Stimulated activated CD4-positive, alpha-beta T cell treated with anti-CD3 and anti-CD28 coated beads, Interleukin-1b, Interleukin-23, amount 100 ng/mL, for 1 hour (primary cell): ENCODE measurements around the gene PKN2.
"Not testable (repeated sequence)": the region's sequence is repeated elsewhere in the genome, so short reads cannot be mapped to it uniquely, and the experiment has no call there.

Experiments
- DNase-seq, 2 donors: peaks; one replicate each; pipeline ENCODE4 v3.0.0-alpha.2; 2020; ENCODE audit warnings: low read depth in 2 of 2

The PKN2 gene

DNA sequence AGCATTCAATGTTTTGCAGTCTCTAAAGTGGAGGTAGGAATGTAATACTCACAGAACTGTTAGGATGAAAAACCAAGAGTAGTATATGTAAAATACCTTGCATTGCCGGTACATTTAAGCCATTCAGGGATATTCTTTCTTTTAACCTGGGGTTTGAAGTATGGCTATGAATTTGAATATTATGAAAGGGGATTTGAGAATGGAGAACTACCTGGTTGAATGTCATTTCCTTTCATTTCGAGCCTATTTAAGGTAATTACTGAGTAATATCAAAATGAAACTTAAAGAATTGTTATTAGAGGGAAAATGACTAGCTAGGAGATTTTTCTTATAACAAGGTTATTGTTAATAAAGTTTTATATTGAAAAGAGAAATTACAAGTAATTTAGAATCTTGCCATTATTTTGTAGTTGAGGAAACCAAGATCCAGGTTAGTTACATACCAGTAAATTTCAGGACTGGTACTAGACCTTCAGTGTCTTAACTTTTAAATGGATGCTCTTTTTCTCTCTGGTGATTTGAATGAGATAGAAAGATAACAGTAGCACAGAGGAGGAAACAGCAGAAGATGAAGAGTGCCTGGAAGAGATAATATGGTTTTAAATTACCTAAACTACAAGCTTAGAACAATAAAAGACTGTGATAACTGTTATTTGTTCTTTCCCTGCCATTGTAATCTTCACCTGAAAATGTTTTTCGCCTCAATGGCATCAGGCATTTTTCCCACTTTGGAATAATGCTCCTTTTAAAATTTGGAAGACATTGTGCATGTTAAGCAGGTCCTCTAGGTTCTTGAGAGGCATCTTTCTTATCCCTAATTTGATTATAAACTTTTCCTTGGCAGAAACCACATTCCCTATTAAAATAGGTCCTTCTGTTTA is 103.2 kb downstream of the PKN2 start:
- DNase-seq = no peak

DNA sequence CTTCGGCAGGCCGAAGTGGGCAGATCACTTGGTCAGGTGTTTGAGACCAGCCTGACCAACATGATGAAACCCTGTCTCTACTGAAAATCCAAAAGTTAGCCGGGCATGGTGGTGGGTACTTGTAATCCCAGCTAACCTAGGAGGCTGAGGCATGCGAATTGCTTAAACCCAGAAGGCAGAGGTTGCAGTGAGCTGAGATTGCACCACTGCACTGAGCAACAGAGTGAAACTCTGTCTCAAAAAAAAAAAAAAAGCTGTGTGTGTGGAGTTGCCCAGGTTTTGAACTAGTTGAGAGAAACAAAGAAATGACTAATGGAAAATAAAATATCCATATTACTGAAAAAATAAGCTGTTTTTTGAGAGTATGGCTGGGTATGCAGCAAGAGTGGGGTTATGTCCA is 107.1 kb downstream of the PKN2 start:
- DNase-seq = no peak

DNA sequence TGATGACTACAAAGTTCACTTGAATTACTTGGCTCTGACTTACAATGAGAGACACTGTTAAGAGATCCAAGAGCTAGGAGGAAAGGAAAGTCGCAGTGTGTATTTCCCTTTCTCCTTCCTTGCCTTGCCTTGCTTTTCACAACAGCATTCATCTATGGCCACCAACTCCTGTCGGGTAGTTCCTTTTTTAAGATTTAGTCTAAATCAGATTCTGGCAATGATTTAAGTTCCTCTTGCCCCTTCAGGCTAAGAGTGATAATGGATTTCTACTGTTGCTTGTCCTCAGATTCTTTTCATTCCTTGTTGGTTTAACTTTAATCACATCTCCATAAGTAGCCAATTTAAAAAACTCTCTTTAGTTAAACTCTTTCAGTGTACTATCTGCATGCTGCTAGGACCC is 115.4 kb downstream of the PKN2 start:
- no peak for DNase-seq

DNA sequence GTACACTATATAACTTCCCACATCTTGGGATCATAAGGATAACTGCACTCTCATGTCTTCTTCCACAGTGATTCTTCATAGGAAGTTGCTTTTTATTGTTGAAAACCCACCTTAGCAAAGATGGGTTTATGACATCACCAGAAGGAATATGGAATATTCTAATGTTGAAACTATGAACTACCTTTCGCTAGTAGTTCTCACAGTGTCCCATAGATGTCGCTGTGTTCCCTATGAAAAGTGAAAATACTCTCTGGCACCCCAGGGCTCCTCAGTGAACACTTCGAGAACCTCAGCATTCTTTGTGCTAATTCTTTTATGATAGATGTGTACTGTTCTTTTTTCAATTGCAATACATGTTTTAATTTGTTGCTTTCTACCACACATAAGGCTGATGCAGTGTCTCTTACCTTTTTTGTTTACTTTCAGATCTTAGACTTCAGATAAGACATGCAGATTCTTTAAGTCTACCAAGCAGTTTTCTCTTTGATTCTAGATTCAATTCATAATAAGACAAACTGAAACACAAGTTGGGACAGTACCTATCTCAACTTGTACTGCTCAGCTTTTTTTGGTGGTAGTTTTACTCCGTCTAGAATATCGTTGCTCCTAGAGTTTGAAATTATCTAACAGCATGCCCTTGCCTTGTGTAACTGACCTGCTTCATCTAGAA is 116.4 kb downstream of the PKN2 start:
- peak in 1 of 2 donors; percentile 23 for DNase-seq

DNA sequence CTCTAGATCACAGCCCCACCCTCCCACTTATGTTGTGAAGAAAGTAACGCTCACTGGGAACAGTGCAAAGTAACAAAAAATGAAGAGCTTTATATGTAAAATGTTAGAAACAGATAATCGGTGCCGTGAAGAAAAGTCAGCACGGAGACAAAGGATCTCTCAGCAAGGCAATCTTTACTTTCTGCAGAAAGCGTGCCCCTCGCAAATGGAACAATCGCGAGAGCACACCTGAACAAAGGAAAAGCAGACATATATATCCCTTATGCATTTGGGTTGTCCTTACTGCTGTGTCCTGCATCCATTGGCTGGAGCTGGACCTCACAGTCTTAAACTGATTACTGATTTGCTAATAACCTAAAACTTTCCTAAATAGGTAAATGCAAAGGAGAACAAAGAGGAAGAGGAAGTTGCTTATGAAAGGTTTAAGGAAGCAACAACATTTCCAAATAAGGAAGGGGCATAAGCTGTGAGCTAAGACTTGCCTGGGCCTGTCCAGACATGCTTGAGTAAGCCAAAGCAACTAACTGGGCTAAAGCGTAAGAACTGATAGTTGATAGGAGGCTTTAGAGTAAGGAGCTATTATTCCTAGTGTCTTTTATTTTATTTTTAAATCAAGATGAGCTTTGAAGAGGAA is 117.6 kb downstream of the PKN2 start:
- no peak for DNase-seq

DNA sequence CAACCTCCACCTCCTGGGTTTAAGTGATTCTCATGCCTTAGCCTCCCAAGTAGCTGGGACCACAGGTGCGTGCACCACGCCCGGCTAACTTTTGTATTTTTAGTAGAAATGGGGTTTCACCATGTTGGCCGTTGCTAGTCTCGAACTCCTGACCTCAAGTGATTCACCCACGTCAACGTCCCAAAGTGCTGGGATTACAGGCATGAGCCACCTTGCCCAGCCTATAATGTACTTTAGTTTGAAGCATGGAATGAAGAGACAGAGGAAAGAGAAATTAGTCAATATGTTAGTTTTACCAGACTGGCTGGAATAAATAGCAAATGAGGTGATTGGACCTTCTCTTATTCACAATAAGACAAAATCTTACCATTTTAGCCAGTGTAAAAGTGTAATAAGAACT is 118.3 kb downstream of the PKN2 start:
- DNase-seq = no peak

DNA sequence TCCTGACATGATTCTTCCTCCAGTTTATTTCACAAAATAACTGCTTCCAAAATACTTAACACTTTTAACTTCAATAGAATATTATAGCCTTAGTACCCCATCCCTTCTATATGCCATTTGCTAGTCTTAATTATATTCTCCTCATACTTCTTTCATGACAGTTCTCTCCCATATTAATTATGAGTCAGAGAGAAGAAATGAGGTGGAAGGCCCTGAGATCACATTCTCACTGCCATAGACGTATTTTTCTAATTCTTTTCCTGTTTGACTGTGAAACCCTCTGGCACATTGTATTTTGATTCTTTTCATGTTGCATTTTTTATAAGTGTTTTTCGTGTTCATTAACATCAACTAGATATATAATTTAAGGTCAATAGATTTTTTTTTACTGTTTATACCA is 118.9 kb downstream of the PKN2 start:
- DNase-seq = no peak

DNA sequence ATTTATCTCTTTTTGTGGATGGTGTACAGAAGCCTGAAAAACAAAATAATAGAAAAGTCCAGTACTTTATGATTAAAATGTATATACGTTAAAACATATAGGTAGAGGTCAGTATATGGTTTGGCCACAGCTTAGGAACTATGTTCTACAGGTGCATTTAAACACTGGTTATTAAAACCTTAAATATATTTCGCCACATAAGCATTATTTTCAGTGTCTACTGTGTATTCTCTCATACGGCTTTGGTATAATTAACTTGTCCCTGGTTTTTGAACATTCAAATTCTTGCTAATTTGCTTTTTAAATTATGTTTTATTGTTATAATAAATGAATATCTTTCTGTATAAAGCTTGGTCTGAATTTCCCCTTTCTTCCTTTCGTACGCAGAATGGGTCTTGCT is 119.4 kb downstream of the PKN2 start:
- DNase-seq = no peak

DNA sequence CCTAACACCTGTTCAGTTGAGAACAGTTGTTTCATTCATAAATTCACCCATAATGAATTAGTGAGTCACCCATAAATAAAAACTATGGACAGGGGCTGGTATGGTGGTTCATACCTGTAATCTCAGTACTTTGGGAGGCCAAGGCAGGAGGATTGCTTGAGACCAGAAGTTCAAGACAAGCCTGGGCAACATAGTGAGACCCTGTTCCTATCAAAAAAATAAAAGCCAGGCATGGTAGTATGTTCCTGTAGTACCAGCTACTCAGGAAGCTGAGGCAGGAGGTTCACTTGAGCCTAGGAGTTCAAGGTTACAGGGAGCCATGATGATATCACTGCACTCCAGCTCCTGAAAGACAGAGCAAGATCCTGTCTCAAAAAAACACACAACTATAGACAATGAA is 128.3 kb downstream of the PKN2 start:
- no peak for DNase-seq

DNA sequence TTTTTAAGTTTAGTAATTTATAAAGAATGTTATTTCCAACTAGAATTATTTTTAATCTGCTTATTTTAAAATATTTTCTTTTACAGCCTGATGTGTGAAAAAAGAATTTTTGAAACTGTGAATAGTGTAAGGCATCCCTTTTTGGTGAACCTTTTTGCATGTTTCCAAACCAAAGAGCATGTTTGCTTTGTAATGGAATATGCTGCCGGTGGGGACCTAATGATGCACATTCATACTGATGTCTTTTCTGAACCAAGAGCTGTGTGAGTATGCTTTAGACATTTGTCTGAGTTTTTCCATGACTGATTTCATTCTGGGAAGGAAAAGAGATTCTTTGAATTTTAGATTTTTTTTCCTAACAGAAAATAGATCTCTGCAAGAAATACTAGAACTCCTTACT is 129.4 kb downstream of the PKN2 start:
- DNase-seq = no peak

DNA sequence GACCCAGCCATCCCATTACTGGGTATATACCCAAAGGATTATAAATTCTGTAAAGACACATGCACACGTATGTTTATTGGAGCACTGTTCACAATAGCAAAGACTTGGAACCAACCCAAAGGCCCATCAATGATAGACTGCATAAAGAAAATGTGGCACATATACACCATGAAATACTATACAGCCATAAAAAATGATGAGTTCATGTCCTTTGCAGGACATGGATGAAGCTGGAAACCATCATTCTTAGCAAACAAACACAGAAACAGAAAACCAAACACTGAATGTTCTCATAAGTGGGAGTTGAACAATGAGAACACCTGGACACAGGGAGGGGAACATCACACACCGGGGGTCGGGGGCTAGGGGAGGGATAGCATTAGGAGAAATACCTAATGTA is 135.6 kb downstream of the PKN2 start:
- DNase-seq = not testable (repeated sequence)

DNA sequence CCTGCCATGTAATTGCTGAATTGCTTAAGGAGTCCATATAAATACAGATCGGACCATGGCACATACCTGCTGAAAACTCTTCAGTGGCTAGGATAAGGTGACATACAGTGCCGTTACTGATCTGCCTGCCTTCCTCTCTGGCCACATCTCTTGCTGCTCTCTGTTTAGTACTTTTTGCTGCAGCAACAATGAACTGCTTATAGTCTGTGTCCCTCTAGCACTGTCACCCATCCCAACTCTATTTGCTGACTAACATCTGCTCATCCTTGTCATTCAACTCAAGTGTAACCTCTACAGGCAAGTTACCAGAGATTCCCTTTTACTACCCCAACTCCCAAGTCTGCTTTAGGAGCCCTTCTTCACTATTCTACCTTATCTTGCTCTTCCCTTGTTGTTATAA is 141.6 kb downstream of the PKN2 start:
- no peak for DNase-seq

DNA sequence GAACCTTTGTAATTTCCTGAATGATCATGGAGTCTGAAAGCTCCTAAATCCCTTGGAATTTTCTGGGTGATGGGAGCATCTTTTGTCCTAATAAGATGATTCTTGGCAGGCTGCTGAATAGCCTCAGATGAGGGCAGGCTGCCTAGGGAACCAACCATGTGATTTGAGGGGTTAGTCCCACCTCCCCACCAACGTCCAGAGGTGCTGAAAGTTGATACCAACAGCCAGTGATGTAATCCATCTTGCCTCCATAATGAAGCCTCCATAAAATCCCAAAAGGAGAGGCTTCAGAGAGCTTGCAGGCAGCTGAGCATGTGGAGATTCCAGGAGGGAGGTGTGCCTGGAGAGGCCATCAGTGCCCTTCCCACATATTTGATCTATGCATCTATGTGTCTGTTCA is 163.6 kb downstream of the PKN2 start:
- DNase-seq = no peak

DNA sequence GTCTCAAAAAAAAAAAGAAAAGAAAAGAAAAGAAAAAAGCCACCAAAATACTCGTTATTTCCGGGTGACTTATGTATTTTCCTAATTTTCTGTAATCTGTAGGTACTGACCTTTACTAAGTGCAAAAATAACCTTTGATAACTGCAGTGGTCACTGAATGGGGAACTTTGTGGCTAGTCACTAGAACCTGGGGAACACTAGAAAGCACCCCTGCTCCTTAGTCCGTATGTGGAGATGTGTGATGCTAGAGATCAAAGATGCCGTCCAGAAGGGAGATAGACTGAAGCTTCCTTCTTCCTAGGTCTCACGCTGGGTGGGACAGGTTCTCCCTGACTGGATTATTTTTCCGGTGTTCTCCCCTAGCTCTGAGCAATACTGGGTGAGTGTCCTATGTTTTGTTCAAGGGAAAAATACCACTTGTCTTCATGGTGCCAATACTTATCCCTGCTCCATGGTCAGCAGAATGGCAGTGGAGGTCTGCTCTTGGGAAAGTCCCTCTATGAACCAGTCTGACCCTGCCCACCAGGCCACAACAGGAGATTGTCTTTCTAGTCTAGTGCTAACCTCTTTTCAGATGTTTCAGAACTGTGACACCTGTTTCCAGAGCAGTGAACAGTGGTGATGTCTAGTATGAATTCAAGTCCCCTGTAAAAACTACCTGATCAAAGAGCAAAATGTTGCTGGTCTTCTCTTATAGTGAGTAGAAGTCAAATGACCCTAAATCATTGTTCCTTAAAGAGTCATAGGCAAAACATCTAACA is 167.4 kb downstream of the PKN2 start:
- no peak for DNase-seq

DNA sequence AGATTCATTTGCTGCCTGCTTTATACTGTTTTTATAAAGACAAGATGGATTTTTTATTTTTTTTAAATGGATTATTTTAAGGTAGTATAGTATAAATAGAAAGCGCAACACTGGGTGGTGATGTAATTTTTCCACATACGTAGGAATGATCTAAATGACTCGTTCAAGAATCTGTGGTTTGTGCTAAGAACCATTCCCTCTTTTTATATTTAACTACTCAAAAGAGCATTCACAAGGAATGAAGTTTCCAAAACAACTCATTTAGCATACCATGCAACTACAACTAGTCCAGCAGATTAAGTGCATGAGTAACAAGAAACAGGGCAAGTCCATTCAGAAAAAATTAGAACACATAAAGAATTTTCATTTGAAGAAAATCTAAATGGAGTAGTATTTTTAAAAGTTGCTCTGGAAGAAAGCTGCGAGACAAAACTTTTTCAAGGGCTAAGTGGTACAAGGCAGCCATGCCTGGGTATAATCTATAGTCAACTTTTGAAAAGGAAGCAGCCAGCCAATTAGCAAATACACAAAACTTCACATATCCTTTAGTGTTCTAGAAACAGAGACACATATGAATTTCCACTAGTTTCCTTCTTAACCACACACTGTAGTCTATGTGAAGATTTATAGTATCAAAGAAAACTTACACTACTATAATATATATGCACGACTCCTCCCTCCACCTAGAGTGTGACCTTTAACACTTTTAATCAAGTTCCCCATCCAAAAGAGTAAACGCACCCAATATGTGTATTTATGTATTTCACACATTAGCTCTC is 183.9 kb downstream of the PKN2 start:
- no peak for DNase-seq

DNA sequence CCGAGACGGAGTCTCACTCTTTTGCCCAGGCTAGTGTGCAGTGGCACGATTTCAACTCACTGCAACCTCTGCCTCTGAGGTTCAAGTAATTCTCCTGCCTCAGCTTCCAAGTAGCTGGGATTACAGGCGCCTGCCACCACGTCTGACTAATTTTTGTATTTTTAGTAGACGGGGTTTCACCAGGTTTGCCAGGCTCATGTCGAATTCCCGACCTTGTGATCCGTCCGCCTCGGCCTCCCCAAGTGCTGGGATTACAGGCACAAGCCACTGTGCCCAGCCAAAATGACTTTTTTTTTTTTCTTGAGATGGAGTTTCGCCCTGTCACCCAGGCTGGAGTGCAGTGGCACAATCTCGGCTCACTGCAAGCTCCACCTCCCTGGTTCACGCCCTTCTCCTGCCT is 185.6 kb downstream of the PKN2 start:
- not testable (repeated sequence) for DNase-seq

DNA sequence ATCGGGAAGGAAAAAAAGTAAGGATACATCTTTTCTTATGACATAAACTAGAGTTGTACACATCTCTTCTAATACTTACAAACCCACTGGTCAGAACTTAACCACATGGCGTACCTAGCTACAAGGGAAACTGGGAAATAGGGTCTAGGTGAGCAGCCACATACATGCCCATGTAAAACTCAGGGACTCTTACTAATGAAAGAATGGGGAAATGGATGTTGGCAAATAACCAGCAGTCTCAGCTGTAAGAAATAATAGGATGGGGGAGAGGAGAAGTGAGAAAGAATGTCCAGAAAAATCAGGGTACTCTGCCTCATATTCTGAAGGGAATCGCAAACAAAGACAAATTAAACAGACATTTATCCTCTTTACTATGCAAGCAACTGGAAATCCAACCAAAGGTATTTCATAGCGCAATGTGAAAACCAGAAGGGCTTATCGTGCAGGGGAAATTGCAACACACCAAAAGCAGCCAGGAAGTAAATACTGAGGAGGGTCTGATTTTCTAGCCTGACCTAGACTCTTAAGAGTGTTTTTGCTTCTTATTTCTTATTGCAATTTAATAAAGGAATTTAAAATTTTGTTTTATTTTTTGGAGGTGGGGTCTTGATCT is 189.8 kb downstream of the PKN2 start:
- no peak for DNase-seq

DNA sequence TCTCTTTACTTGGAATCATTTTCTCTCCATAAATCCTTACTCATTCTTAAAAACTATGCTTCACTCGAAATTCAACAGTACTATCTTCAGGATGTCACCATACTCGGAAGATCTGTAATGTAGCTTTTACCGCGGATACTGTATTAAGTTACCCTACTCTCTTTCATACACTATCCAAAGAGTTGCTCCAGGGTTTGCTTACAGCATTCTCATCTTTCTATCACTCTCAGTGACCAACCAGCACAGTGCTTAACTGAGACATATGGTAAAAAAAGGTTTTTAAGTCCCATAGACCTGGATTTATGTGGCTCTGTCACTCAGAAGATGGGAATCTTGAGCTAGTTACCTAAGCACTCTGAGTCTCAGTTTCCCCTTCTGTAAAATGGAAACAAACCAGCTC is 191.5 kb downstream of the PKN2 start:
- no peak for DNase-seq

DNA sequence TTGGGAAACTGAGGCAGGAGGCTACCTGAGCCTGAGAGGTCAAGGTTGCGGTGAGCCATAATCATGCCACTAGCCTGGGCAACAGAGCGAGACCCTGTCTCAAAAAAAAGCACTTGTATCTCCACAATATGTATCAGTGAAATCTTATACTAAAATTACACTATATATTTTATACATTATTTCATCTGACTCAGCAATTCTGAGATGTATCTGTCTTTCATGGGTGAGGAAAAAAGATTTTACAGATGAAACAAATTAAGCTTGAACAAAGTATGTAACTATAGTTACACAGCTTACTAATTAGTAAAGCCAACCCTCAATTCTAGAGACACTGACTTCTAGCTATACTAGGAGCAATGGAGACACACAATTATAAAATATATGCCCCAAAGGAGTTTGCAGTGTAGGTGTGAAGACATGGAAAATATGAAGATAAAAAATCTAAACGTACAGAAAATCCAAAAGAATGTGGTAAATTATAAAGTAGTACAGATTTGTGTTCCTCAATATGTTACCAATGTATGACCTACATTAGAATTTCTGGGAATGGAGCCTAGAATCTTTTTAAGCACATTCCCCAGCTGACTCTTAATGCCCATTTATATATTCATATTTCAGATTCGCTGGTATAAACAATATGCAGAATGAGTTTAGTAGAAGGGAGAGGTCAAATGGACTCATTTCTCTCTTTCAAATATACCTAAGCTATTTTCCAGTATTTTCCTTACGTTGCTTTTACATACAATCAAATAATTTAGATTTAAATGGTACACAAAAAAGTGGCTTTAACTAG is 192.7 kb downstream of the PKN2 start:
- no peak for DNase-seq

DNA sequence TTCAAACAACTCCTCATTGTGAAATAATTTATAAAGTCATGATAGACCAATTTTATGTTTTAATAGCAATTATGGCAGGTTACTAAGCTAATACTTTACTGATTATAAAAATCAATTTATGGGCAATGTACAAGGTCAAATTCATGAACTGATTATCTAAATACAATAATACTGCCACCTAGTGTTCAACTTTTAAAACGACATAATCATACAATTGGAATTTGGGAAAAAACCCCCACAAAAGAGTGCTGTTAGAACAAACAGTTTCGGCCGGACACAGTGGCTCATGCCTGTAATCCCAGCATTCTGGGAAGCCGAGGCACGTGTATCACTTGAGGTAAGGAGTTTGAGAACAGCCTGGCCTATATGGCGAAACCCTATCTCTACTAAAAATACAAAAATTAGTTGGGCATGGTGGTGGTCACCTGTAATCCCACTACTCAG is 193.3 kb downstream of the PKN2 start:
- DNase-seq = no peak
